WTC11 (cell line): Measurements from ENCODE around the gene LSM3. TPM values are rescaled to one million over a fixed set of nuclear protein-coding genes. Genes with fewer than 3 reads are reported as not detected.

ENCODE experiments used
- ATAC-seq: fragments of 200-7000 bp; cut with Tn5 transposase; 2 replicates; pipeline ENCODE4 v1.10.0; 2021; ENCODE audit warnings: mild to moderate bottlenecking, moderate library complexity
- CTCF ChIA-PET: fragments of 300-600 bp; sonication (Branson Sonifier 250); formaldehyde crosslinking; loops from one replicate; lab custom pipeline; 2021; ENCODE audit warnings: antibody characterized with exemption; lab: Charles Lee
- POLR2A ChIA-PET: fragments of 350-600 bp; sonication (Branson Sonifier 250); formaldehyde crosslinking; loops from one replicate; lab custom pipeline; 2021; ENCODE audit warnings: antibody characterized with exemption; lab: Charles Lee
- DNase-seq: peaks from one replicate; pipeline ENCODE4 v3.0.0; 2021; ENCODE audit warnings: low spot score
- H3K27ac Mint-ChIP-seq: 2 replicates; pipeline ENCODE4 v1.8.0; 2021; ENCODE audit warnings: mixed read lengths
- H3K27me3 Mint-ChIP-seq: 2 replicates; pipeline ENCODE4 v1.8.0; 2021; ENCODE audit warnings: low read depth, mild to moderate bottlenecking, moderate library complexity, mixed read lengths
- H3K36me3 Mint-ChIP-seq: 2 replicates; pipeline ENCODE4 v1.8.0; 2021; ENCODE audit warnings: mixed read lengths
- H3K4me1 Mint-ChIP-seq: 2 replicates; pipeline ENCODE4 v1.8.0; 2022; ENCODE audit warnings: mixed read lengths
- H3K4me3 Mint-ChIP-seq: 2 replicates; pipeline ENCODE4 v1.8.0; 2021; ENCODE audit warnings: mild to moderate bottlenecking, moderate library complexity, mixed read lengths
- H3K9me3 Mint-ChIP-seq: 2 replicates; pipeline ENCODE4 v1.8.0; 2021; ENCODE audit warnings: mixed read lengths
- AR ChIP-seq: fragments of 250-450 bp; sonication (Bioruptor Pico); IDR thresholded peaks from 2 replicates; pipeline ENCODE4 v1.9.0; 2021; ENCODE audit warnings: mild to moderate bottlenecking
- ARID4B ChIP-seq: sonication (generic); formaldehyde crosslinking; IDR thresholded peaks from 2 replicates; pipeline ENCODE4 v1.8.0; 2023; ENCODE audit warnings: missing genetic modification reagents, mild to moderate bottlenecking, borderline replicate concordance
- ATF2 ChIP-seq: sonication (generic); formaldehyde crosslinking; IDR thresholded peaks from 2 replicates; pipeline ENCODE4 v1.8.1; 2022; ENCODE audit warnings: low read depth, missing genetic modification reagents, borderline replicate concordance
- CREM ChIP-seq: sonication (generic); formaldehyde crosslinking; IDR thresholded peaks from 2 replicates; pipeline ENCODE4 v1.8.1; 2022; ENCODE audit warnings: mild to moderate bottlenecking, missing genetic modification reagents, moderate library complexity
- CTCF ChIP-seq: fragments of 200-600 bp; IDR thresholded peaks from 2 replicates; pipeline ENCODE4 v1.8.0; 2022; ENCODE audit warnings: antibody characterized with exemption
- ELF4 ChIP-seq: sonication (generic); formaldehyde crosslinking; IDR thresholded peaks from 2 replicates; pipeline ENCODE4 v1.8.1; 2022; ENCODE audit warnings: low read depth, mild to moderate bottlenecking, moderate library complexity, missing genetic modification reagents
- EMX1 ChIP-seq: fragments of 250-450 bp; sonication (Bioruptor Pico); IDR thresholded peaks from 2 replicates; pipeline ENCODE4 v1.8.0; 2021; ENCODE audit warnings: mild to moderate bottlenecking
- ERG ChIP-seq: fragments of 250-450 bp; sonication (Bioruptor Pico); IDR thresholded peaks from 2 replicates; pipeline ENCODE4 v1.8.0; 2021; ENCODE audit warnings: mild to moderate bottlenecking
- HMGXB4 ChIP-seq: sonication (generic); formaldehyde crosslinking; IDR thresholded peaks from 2 replicates; pipeline ENCODE4 v1.8.1; 2023; ENCODE audit warnings: mild to moderate bottlenecking, moderate library complexity, missing genetic modification reagents
- IRF1 ChIP-seq: sonication (generic); formaldehyde crosslinking; IDR thresholded peaks from 2 replicates; pipeline ENCODE4 v1.8.0; 2023; ENCODE audit warnings: missing genetic modification reagents
- JAZF1 ChIP-seq: fragments of 250-450 bp; sonication (Bioruptor Pico); IDR thresholded peaks from 2 replicates; pipeline ENCODE4 v1.9.0; 2021; ENCODE audit warnings: moderate library complexity, mild to moderate bottlenecking, inconsistent platforms
- MAX ChIP-seq: sonication (generic); formaldehyde crosslinking; IDR thresholded peaks from 2 replicates; pipeline ENCODE4 v1.8.0; 2022; ENCODE audit warnings: mild to moderate bottlenecking, missing genetic modification reagents
- MYBL2 ChIP-seq: sonication (generic); formaldehyde crosslinking; IDR thresholded peaks from 2 replicates; pipeline ENCODE4 v1.8.1; 2023; ENCODE audit warnings: mild to moderate bottlenecking, moderate library complexity, missing genetic modification reagents
- PREB ChIP-seq: sonication (generic); formaldehyde crosslinking; IDR thresholded peaks from 2 replicates; pipeline ENCODE4 v1.8.1; 2022; ENCODE audit warnings: mild to moderate bottlenecking, missing genetic modification reagents, moderate library complexity, borderline replicate concordance
- RORB ChIP-seq: fragments of 250-450 bp; sonication (Bioruptor Pico); IDR thresholded peaks from 2 replicates; pipeline ENCODE4 v1.9.0; 2021; ENCODE audit warnings: mild to moderate bottlenecking
- SOX15 ChIP-seq: fragments of 250-450 bp; sonication (Bioruptor Pico); IDR thresholded peaks from 2 replicates; pipeline ENCODE4 v1.9.0; 2021; ENCODE audit warnings: mild to moderate bottlenecking
- TEAD4 ChIP-seq: sonication (generic); formaldehyde crosslinking; IDR thresholded peaks from 2 replicates; pipeline ENCODE4 v1.8.0; 2022; ENCODE audit warnings: mild to moderate bottlenecking, missing genetic modification reagents
- ZBTB21 ChIP-seq: sonication (generic); formaldehyde crosslinking; IDR thresholded peaks from 2 replicates; pipeline ENCODE4 v1.8.1; 2023; ENCODE audit warnings: mild to moderate bottlenecking, missing genetic modification reagents, borderline replicate concordance
- total RNA-seq: library from RNA; stranded (reverse); gene quantifications from 3 replicates; pipeline ENCODE4 v1.2.3, GENCODE V29; 2021

LSM3 gene
- total RNA-seq, 1 experiment from 2014 or later, result 21.4 TPM

- TF ChIP-seq ARID4B (CRISPR knock-in tag) (no peak), TEAD4 (CRISPR knock-in tag) (no peak), PREB (CRISPR knock-in tag) (no peak), EMX1 (CRISPR knock-in tag) (no peak), MAX (CRISPR knock-in tag) (no peak), HMGXB4 (CRISPR knock-in tag) (no peak), CTCF (no peak), AR (CRISPR knock-in tag) (no peak), IRF1 (no peak), SOX15 (CRISPR knock-in tag) (no peak), RORB (no peak), JAZF1 (no peak), ZBTB21 (CRISPR knock-in tag) (no peak), MYBL2 (CRISPR knock-in tag) (no peak)
Observed at GRCh38 chr3:14159426-14159825, 19.2 kb upstream of the LSM3 start (continued).

GRCh38 chr3:14161282-14161681 lies 17.3 kb upstream of the LSM3 start:
- ATAC-seq (no peak), DNase-seq (no peak)
- CTCF ChIA-PET, result no interaction called here
- H3K27ac Mint-ChIP-seq, result no peak overlapping the region
- peaks cover 22% of the 10 kb centered on the region for H3K9me3 Mint-ChIP-seq
- H3K36me3 Mint-ChIP-seq, result peaks cover 94% of the 10 kb centered on the region
- no peak overlapping the region for H3K4me3 Mint-ChIP-seq
- no peaks in the 10 kb centered on the region for H3K27me3 Mint-ChIP-seq
- POLR2A ChIA-PET, result no interaction called here
- no peaks in the 10 kb centered on the region for H3K4me1 Mint-ChIP-seq
- TF ChIP-seq ERG, result no peak
- no peak for TF ChIP-seq CREM (CRISPR knock-in tag)
- no peak for TF ChIP-seq ATF2 (CRISPR knock-in tag)
- no peak for TF ChIP-seq ELF4 (CRISPR knock-in tag)
- TF ChIP-seq AR (CRISPR knock-in tag), result no peak
